Neutrophil (primary cell): Measurements from ENCODE around the gene OLIG2.

Source experiments
- H3K27ac ChIP-seq: fragments of 200-600 bp; sonication (generic); 2 replicates; pipeline ENCODE4 v1.5.1; 2016; ENCODE audit warnings: mild to moderate bottlenecking, moderate library complexity
- H3K27me3 ChIP-seq: fragments of 200-600 bp; sonication (generic); 2 replicates; pipeline ENCODE4 v1.6.0; 2016; ENCODE audit warnings: mild to moderate bottlenecking
- H3K36me3 ChIP-seq: fragments of 200-600 bp; sonication (generic); 2 replicates; pipeline ENCODE4 v1.5.1; 2017
- H3K4me1 ChIP-seq, 2 experiments: fragments of 200-600 bp in 1 of 2; sonication (generic) in 1 of 2; 1 replicate in 1 of 2; 2 replicates in 1 of 2; pipeline versions ENCODE4 v1.5.1 to v1.6.1; 2013 to 2016; ENCODE audit warnings: low read depth in 1 of 2, low read length in 1 of 2, mild to moderate bottlenecking in 1 of 2, moderate library complexity in 1 of 2; ENCODE audit not compliant: control insufficient read depth in 1 of 2, insufficient read depth in 1 of 2
- H3K4me3 ChIP-seq, 2 experiments: fragments of 200-600 bp in 1 of 2; sonication (generic) in 1 of 2; 1 replicate in 1 of 2; 2 replicates in 1 of 2; pipeline ENCODE4 v1.5.1; 2013 to 2016; ENCODE audit warnings: low read depth in 1 of 2, low read length in 1 of 2, mild to moderate bottlenecking in 1 of 2, moderate library complexity in 1 of 2
- H3K9me3 ChIP-seq: fragments of 200-600 bp; sonication (generic); 2 replicates; pipeline ENCODE4 v1.5.1; 2016
- CTCF ChIP-seq: fragments of 200-600 bp; sonication (generic); IDR thresholded peaks from 2 replicates; pipeline ENCODE4 v1.5.1; 2016; ENCODE audit warnings: antibody characterized with exemption

The OLIG2 gene

GRCh38 chr21:33008333-33009051, 17.2 kb upstream of the OLIG2 start:
- Histone ChIP-seq H3K9me3 (no peaks in the 10 kb centered on the region), H3K4me1 (peaks cover 52 to 57% of the 10 kb centered on the region in 2 experiments), H3K4me3 (peak overlapping the region in 1 of 2 experiments; percentile 31), H3K27me3 (no peaks in the 10 kb centered on the region), H3K36me3 (no peaks in the 10 kb centered on the region), H3K27ac (peak overlapping the region; percentile 93)
- no peak for TF ChIP-seq CTCF

- H3K9me3 ChIP-seq, result no peaks in the 10 kb centered on the region
- no peaks in the 10 kb centered on the region for H3K36me3 ChIP-seq
- H3K4me3 ChIP-seq, result no peak overlapping the region
- H3K27me3 ChIP-seq, result peaks cover 20% of the 10 kb centered on the region
- TF ChIP-seq CTCF, result no peak
- peak overlapping the region; percentile 68 for H3K27ac ChIP-seq
- peaks cover 57 to 58% of the 10 kb centered on the region in 2 experiments for H3K4me1 ChIP-seq
Observed at GRCh38 chr21:33010931-33011330, 14.8 kb upstream of the OLIG2 start.

- Histone ChIP-seq H3K27me3 (peaks cover 25% of the 10 kb centered on the region), H3K4me1 (peaks cover 52 to 54% of the 10 kb centered on the region in 2 experiments), H3K36me3 (no peaks in the 10 kb centered on the region), H3K27ac (peak overlapping the region; percentile 68), H3K9me3 (no peaks in the 10 kb centered on the region), H3K4me3 (no peak overlapping the region)
- TF ChIP-seq CTCF, result no peak
Observed at GRCh38 chr21:33011462-33011861, 14.3 kb upstream of the OLIG2 start.

GRCh38 chr21:33013626-33014025, 12.1 kb upstream of the OLIG2 start:
- H3K27me3 ChIP-seq, result peaks cover 47% of the 10 kb centered on the region
- peaks cover 32 to 37% of the 10 kb centered on the region in 2 experiments for H3K4me1 ChIP-seq
- H3K4me3 ChIP-seq, result no peak overlapping the region
- no peak overlapping the region for H3K27ac ChIP-seq
- H3K9me3 ChIP-seq, result no peaks in the 10 kb centered on the region
- H3K36me3 ChIP-seq, result no peaks in the 10 kb centered on the region
- TF ChIP-seq CTCF, result no peak

GRCh38 chr21:33014331-33014730, 11.4 kb upstream of the OLIG2 start:
- no peaks in the 10 kb centered on the region for H3K36me3 ChIP-seq
- H3K4me1 ChIP-seq, result peaks cover 32 to 37% of the 10 kb centered on the region in 2 experiments
- no peak overlapping the region for H3K4me3 ChIP-seq
- H3K27me3 ChIP-seq, result peaks cover 54% of the 10 kb centered on the region
- H3K9me3 ChIP-seq, result no peaks in the 10 kb centered on the region
- TF ChIP-seq CTCF, result no peak
- H3K27ac ChIP-seq, result no peak overlapping the region
